PFSK-1 (cell line): ENCODE measurements around the gene CLDN8.

Experiments used
- FOXP2 ChIP-seq: optimal IDR thresholded peaks from 2 replicates; pipeline ENCODE3; 2011; ENCODE audit warnings: borderline replicate concordance, control low read depth, inconsistent platforms; ENCODE audit not compliant: insufficient read depth; ENCODE audit errors: extremely low read length, extremely low read depth
- POLR2AphosphoS5 ChIP-seq: IDR thresholded peaks from 2 replicates; pipeline ENCODE4 v1.6.1; 2012; ENCODE audit warnings: low read depth, mild to moderate bottlenecking, control low read depth, low read length, moderate library complexity
- SIN3A ChIP-seq: IDR thresholded peaks from 2 replicates; pipeline ENCODE4 v1.6.1; 2012; ENCODE audit warnings: mild to moderate bottlenecking, low read length, moderate library complexity, borderline replicate concordance; ENCODE audit not compliant: insufficient read depth
- TAF1 ChIP-seq: IDR thresholded peaks from 2 replicates; pipeline ENCODE4 v1.6.1; 2012; ENCODE audit warnings: low read length, control low read depth, borderline replicate concordance; ENCODE audit not compliant: insufficient read depth
- TF ChIP-seq, protein P1 (sequence below), 2 experiments: IDR thresholded peaks; 2 replicates each; pipeline versions ENCODE4 v1.6.1 to v1.8.0; 2011 to 2012; ENCODE audit warnings: low read depth in 2 of 2, low read length in 2 of 2, control low read depth in 1 of 2, inconsistent platforms in 1 of 2, mild to moderate bottlenecking in 1 of 2, moderate library complexity in 1 of 2; ENCODE audit not compliant: insufficient read depth in 1 of 2

CLDN8 gene

DNA sequence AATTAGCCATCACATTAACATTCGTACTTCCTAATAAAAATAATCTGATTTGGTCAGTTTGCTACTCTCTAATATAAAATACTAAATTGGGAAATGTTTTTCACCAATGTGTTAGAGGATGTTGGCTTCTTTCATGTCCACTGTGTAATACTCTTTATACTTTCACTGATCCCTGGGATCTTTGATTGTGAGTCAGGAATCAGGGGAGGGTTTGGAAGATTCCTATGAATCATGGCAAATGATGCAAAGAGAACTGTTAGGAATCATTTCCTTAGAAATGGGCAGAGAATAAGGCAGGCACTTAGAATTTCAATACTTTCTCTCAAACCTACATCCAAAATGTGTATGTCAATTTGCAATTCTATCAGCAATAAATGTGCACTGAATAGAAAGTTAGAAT lies 35.9 kb upstream of the CLDN8 start:
- TF ChIP-seq, protein P1, sequence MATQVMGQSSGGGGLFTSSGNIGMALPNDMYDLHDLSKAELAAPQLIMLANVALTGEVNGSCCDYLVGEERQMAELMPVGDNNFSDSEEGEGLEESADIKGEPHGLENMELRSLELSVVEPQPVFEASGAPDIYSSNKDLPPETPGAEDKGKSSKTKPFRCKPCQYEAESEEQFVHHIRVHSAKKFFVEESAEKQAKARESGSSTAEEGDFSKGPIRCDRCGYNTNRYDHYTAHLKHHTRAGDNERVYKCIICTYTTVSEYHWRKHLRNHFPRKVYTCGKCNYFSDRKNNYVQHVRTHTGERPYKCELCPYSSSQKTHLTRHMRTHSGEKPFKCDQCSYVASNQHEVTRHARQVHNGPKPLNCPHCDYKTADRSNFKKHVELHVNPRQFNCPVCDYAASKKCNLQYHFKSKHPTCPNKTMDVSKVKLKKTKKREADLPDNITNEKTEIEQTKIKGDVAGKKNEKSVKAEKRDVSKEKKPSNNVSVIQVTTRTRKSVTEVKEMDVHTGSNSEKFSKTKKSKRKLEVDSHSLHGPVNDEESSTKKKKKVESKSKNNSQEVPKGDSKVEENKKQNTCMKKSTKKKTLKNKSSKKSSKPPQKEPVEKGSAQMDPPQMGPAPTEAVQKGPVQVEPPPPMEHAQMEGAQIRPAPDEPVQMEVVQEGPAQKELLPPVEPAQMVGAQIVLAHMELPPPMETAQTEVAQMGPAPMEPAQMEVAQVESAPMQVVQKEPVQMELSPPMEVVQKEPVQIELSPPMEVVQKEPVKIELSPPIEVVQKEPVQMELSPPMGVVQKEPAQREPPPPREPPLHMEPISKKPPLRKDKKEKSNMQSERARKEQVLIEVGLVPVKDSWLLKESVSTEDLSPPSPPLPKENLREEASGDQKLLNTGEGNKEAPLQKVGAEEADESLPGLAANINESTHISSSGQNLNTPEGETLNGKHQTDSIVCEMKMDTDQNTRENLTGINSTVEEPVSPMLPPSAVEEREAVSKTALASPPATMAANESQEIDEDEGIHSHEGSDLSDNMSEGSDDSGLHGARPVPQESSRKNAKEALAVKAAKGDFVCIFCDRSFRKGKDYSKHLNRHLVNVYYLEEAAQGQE (IDR thresholded peaks at IDR 0.05; ENCODE audit: insufficient read depth in 1 of 2, low read depth in 2 of 2, low read length in 2 of 2) = no peak
- TF ChIP-seq FOXP2 (no peak), SIN3A (no peak), POLR2AphosphoS5 (no peak), TAF1 (no peak)

DNA sequence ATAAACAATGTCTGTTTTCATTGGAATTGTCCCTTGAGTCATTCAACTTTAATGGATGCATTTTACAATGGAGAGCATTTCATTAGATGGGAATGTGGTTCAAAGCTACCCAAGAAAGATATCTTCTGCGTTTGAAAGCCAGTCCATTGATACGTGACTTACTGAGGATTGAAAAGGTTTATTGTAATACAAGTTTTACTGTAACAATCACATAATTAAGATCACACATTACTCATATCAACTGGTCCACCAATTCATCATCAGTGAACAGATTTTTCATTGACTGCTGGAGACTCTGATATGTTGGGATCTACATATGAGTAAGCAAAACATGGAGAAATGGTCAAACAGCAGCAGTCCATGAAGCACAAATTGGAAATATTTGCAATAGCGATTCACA lies 34.0 kb upstream of the CLDN8 start:
- TF ChIP-seq POLR2AphosphoS5 (no peak), SIN3A (no peak), FOXP2 (no peak), TAF1 (no peak)
- TF ChIP-seq, protein P1 (IDR thresholded peaks at IDR 0.05; ENCODE audit: insufficient read depth in 1 of 2, low read depth in 2 of 2, low read length in 2 of 2) = no peak

DNA sequence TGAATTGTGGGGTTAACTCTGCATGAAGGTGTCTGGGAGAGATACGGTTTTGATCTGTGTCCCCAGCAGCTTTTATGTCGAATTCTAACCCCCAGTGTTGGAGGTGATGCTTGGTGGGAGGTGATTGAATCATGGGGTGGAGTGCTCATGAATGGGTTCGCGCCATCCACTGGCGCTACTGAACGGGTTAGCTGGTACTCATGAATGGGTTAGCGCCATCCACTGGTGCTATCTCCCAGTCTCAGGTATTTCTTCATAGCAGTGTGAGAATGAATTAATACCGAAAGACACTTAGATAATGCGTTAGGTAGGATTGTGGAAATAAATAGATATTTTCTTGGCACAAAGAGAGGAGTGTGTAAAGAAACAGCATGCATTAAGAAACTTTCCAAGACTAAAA lies 32.9 kb upstream of the CLDN8 start:
- no peak for TF ChIP-seq TAF1
- TF ChIP-seq, protein P1 (IDR thresholded peaks at IDR 0.05; ENCODE audit: insufficient read depth in 1 of 2, low read depth in 2 of 2, low read length in 2 of 2) = no peak
- TF ChIP-seq POLR2AphosphoS5 = no peak
- no peak for TF ChIP-seq FOXP2
- no peak for TF ChIP-seq SIN3A

DNA sequence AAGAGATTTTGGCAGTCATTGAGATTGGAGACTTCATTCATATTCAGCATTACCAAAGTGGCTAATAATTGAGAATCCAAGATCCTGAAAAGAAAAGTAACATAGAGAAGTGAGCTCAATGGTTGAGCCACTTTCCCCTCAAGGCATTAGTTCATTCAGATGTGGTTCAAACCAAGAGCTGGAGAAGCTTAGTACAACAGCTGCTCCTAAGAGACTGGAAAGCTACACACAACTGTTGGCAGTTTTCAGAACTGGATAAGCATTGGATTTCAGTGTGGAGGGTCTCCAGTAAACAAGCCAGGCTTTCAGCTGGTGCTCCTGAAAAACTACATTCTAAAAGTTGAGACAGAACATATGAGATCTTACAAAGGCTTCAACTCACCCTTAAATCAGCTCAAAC lies 29.2 kb upstream of the CLDN8 start:
- TF ChIP-seq, protein P1 (IDR thresholded peaks at IDR 0.05; ENCODE audit: insufficient read depth in 1 of 2, low read depth in 2 of 2, low read length in 2 of 2) = no peak
- no peak for TF ChIP-seq SIN3A
- TF ChIP-seq POLR2AphosphoS5 = no peak
- no peak for TF ChIP-seq TAF1
- no peak for TF ChIP-seq FOXP2

DNA sequence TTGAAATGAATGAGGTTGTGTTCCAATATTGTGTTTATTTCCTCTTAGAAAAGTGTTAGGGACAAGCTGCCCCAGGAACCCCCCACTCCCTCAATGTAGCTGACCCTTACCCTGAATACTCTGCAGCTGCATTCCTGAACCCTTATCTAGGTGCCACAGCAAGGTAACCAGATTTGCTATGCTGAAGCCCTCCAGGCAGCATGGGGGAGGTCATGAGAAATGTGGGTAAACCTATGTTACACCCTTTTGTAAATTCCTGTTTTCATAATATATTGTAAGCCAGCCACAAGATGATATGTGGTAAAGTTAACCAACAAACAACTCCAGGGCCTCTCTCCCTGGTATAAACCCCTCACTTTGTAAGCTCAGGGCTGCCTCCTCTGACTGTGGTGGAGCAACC lies 27.8 kb upstream of the CLDN8 start:
- TF ChIP-seq, protein P1 (IDR thresholded peaks at IDR 0.05; ENCODE audit: insufficient read depth in 1 of 2, low read depth in 2 of 2, low read length in 2 of 2) = no peak
- TF ChIP-seq FOXP2 (no peak), POLR2AphosphoS5 (no peak)
